Measurements from ENCODE around the gene ATP8A1. TPM values are rescaled to one million over a fixed set of nuclear protein-coding genes. Genes with fewer than 3 reads are reported as not detected.

ATP8A1 gene
- total and polyA plus RNA-seq, 2 of the 4 experiments (the other 2 are of a cell fraction): 0.12 to 0.36 TPM

GRCh38 chr4:42487230-42487629 is 169.7 kb downstream of the ATP8A1 start:
- no peak overlapping the region for H2BK120ac ChIP-seq (ENCODE audit: low read depth, low read length)
- no peak overlapping the region for H4K5ac ChIP-seq (ENCODE audit: low read depth, low read length)
- H3K4me3 ChIP-seq (ENCODE audit: insufficient read depth, low read depth, low read length): no peak overlapping the region
- H3K36me3 ChIP-seq (ENCODE audit: control insufficient read depth, insufficient read depth, low read length): no peaks in the 10 kb centered on the region
- H3K4me2 ChIP-seq (ENCODE audit: low read depth, low read length): no peak overlapping the region
- no peak overlapping the region for H4K8ac ChIP-seq (ENCODE audit: low read depth in 2 of 2, low read length in 2 of 2)
- ChIA-PET POLR2A (ENCODE audit: unreplicated experiment) (no interaction called here), CTCF (interaction anchor here (0.8 to 1.0 kb wide), 2 partner anchors 14 to 154 kb away, joined by 3 to 10 read pairs; no protein-coding TSS in a partner anchor)
- no CpG with 5 or more reads among the region's 1 CpG for WGBS, 2 experiments (ENCODE audit: extremely low coverage in 2 of 2, insufficient read length in 1 of 2)
- H3K14ac ChIP-seq (replicated peaks; ENCODE audit: low read depth, low read length): no peak overlapping the region
- H3K4me1 ChIP-seq (ENCODE audit: control insufficient read depth, insufficient read depth, low read length): peaks cover 4% of the 10 kb centered on the region; the same call in 1 of the 2 replicates
- no peak overlapping the region for H4K91ac ChIP-seq (ENCODE audit: insufficient read depth, low read depth, low read length)
- H4K20me1 ChIP-seq (ENCODE audit: insufficient read depth, low read length): no peaks in the 10 kb centered on the region
- H3K9me1 ChIP-seq (ENCODE audit: insufficient read depth, low read length): no peaks in the 10 kb centered on the region
- H3K79me1 ChIP-seq (ENCODE audit: low read depth in 1 of 2, low read length in 2 of 2): no peaks in the 10 kb centered on the region
- no peak overlapping the region for H3K27ac ChIP-seq (ENCODE audit: insufficient read depth, low read length)
- no peak for ATAC-seq (ENCODE audit: low read depth)
- no peak overlapping the region for H2BK5ac ChIP-seq (ENCODE audit: low read depth, low read length, poor library complexity, severe bottlenecking)
- no peak overlapping the region for H2AFZ ChIP-seq (replicated peaks; ENCODE audit: low read length, poor library complexity)
- no peak for DNase-seq
- no peaks in the 10 kb centered on the region for H3K9me3 ChIP-seq (ENCODE audit: control insufficient read depth, insufficient read depth, low read length)
- H3K56ac ChIP-seq (ENCODE audit: extremely low read depth, insufficient read depth, low read length): no peak overlapping the region
- no peak overlapping the region for H3K18ac ChIP-seq (ENCODE audit: low read depth, low read length)
- H2BK15ac ChIP-seq (ENCODE audit: low read depth, low read length): no peak overlapping the region
- H2AK5ac ChIP-seq (ENCODE audit: low read depth, low read length): no peak overlapping the region
- H3K9ac ChIP-seq (ENCODE audit: low read depth, low read length): no peak overlapping the region
- no peak overlapping the region for H2AK9ac ChIP-seq (replicated peaks; ENCODE audit: low read depth, low read length, poor library complexity)
- in situ Hi-C loops (cut with MboI; ENCODE audit: low sequenced_read_pairs) (no loop called here), dilution Hi-C loops (cut with HindIII; ENCODE audit: low sequenced_read_pairs, unreplicated experiment) (no loop called here), intact Hi-C loops (cut with micrococcal nuclease) (loop anchor here (10.0 kb wide), 1 partner anchor 72 kb away; no protein-coding TSS in a partner anchor)
- no peak overlapping the region for H3K4ac ChIP-seq (ENCODE audit: low read depth, low read length)
- TF ChIP-seq MAFK (IDR thresholded peaks at IDR 0.05; ENCODE audit: low read depth, low read length): no peak
- no peak for TF ChIP-seq NFE2L2 (IDR thresholded peaks at IDR 0.05; ENCODE audit: low read depth, low read length)
- no peak for TF ChIP-seq CEBPB (IDR thresholded peaks at IDR 0.05; ENCODE audit: low read depth, low read length)
- no peak for TF ChIP-seq MXI1 (IDR thresholded peaks at IDR 0.05; ENCODE audit: borderline replicate concordance, low read depth, low read length)
- no peak for TF ChIP-seq FOS (IDR thresholded peaks at IDR 0.05; ENCODE audit: low read depth, low read length)
- TF ChIP-seq USF2 (IDR thresholded peaks at IDR 0.05; ENCODE audit: low read depth, low read length): no peak
- TF ChIP-seq CHD1 (IDR thresholded peaks at IDR 0.05; ENCODE audit: low read depth, low read length): no peak
- TF ChIP-seq, protein P1, sequence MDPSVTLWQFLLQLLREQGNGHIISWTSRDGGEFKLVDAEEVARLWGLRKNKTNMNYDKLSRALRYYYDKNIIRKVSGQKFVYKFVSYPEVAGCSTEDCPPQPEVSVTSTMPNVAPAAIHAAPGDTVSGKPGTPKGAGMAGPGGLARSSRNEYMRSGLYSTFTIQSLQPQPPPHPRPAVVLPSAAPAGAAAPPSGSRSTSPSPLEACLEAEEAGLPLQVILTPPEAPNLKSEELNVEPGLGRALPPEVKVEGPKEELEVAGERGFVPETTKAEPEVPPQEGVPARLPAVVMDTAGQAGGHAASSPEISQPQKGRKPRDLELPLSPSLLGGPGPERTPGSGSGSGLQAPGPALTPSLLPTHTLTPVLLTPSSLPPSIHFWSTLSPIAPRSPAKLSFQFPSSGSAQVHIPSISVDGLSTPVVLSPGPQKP (IDR thresholded peaks at IDR 0.05; ENCODE audit: borderline replicate concordance, low read depth, low read length): no peak
- TF ChIP-seq SMC3 (IDR thresholded peaks at IDR 0.05; ENCODE audit: low read depth, low read length): no peak
- no peak for TF ChIP-seq CTCF (conservative IDR thresholded peaks at IDR 0.05; ENCODE audit: low read depth, low read length)
- no peak for TF ChIP-seq MAZ (IDR thresholded peaks at IDR 0.05; ENCODE audit: borderline replicate concordance, low read depth, low read length)
- no peak for TF ChIP-seq RCOR1 (IDR thresholded peaks at IDR 0.05; ENCODE audit: insufficient replicate concordance, low read length)
- TF ChIP-seq RFX5 (IDR thresholded peaks at IDR 0.05; ENCODE audit: low read depth, low read length): no peak
- no peak for TF ChIP-seq RAD21 (IDR thresholded peaks at IDR 0.05; ENCODE audit: low read length)
- no peak for TF ChIP-seq BHLHE40 (IDR thresholded peaks at IDR 0.05; ENCODE audit: low read depth, low read length)
- no peak for TF ChIP-seq POLR2A (IDR thresholded peaks at IDR 0.05; ENCODE audit: low read depth, low read length)
- H3K27me3 ChIP-seq (ENCODE audit: control insufficient read depth, insufficient read depth, low read length): peaks cover 4% of the 10 kb centered on the region
- no peak overlapping the region for H3K23ac ChIP-seq (ENCODE audit: low read depth, low read length)
- no TSS peak for BruUV-seq (replicated peaks)
- no peak overlapping the region for H2BK20ac ChIP-seq (ENCODE audit: low read depth, low read length)

Data from IMR-90 (cell line).